HepG2 (cell line): ENCODE measurements around the gene PROC. TPM values are rescaled to one million over a fixed set of nuclear protein-coding genes. Genes with fewer than 3 reads are reported as not detected.

ENCODE experiments used
- ARNT2 ChIP-seq: sonication (generic); formaldehyde crosslinking; IDR thresholded peaks from 2 replicates; pipeline ENCODE4 v1.8.0; 2022; ENCODE audit warnings: mild to moderate bottlenecking, low read depth, missing genetic modification reagents, moderate library complexity
- HNF4A ChIP-seq: sonication (generic); formaldehyde crosslinking; IDR thresholded peaks from 2 replicates; pipeline ENCODE4 v1.4.0; 2020; ENCODE audit warnings: missing genetic modification reagents
- LCORL ChIP-seq, 2 experiments: fragments of 450-650 bp in 1 of 2; sonication (generic) in 1 of 2; formaldehyde crosslinking in 1 of 2; IDR thresholded peaks; 2 replicates each; pipeline versions ENCODE4 v1.5.0 to v1.6.1; 2017 to 2020; ENCODE audit warnings: antibody characterized with exemption in 1 of 2, missing genetic modification reagents in 1 of 2
- MXI1 ChIP-seq: IDR thresholded peaks from 3 replicates; pipeline ENCODE4 v1.6.1; 2012; ENCODE audit warnings: low read depth, low read length, inconsistent platforms, borderline replicate concordance
- NFAT5 ChIP-seq: sonication (generic); formaldehyde crosslinking; IDR thresholded peaks from 2 replicates; pipeline ENCODE4 v1.4.0; 2020; ENCODE audit warnings: missing genetic modification reagents
- NKX3-1 ChIP-seq: sonication (generic); formaldehyde crosslinking; IDR thresholded peaks from 2 replicates; pipeline ENCODE4 v1.5.0; 2020; ENCODE audit warnings: missing genetic modification reagents
- PAXIP1 ChIP-seq: sonication (generic); formaldehyde crosslinking; conservative IDR thresholded peaks from 2 replicates; pipeline ENCODE4 v1.4.0; 2020; ENCODE audit warnings: mild to moderate bottlenecking, missing genetic modification reagents, moderate library complexity
- REXO4 ChIP-seq: sonication (generic); formaldehyde crosslinking; IDR thresholded peaks from 2 replicates; pipeline ENCODE4 v1.8.0; 2022; ENCODE audit warnings: missing genetic modification reagents, mild to moderate bottlenecking, borderline replicate concordance
- RFX1 ChIP-seq: fragments of 450-650 bp; IDR thresholded peaks from 2 replicates; pipeline ENCODE4 v1.6.1; 2017
- ZBTB8A ChIP-seq: sonication (generic); formaldehyde crosslinking; IDR thresholded peaks from 2 replicates; pipeline ENCODE4 v1.4.0; 2020; ENCODE audit warnings: mild to moderate bottlenecking, low read depth, missing genetic modification reagents, borderline replicate concordance
- ZKSCAN8 ChIP-seq: IDR thresholded peaks from 2 replicates; pipeline ENCODE4 v1.6.1; 2016; ENCODE audit warnings: borderline replicate concordance, missing genetic modification reagents, missing compliant biosample characterization
- ZNF34 ChIP-seq: sonication (generic); formaldehyde crosslinking; IDR thresholded peaks from 2 replicates; pipeline ENCODE4 v1.4.0; 2020; ENCODE audit warnings: mild to moderate bottlenecking, missing genetic modification reagents, borderline replicate concordance
- ZNF343 ChIP-seq: sonication (generic); formaldehyde crosslinking; IDR thresholded peaks from 2 replicates; pipeline ENCODE4 v1.4.0; 2020; ENCODE audit warnings: mild to moderate bottlenecking, missing genetic modification reagents
- ZNF574 ChIP-seq: sonication (generic); formaldehyde crosslinking; IDR thresholded peaks from 2 replicates; pipeline ENCODE4 v1.4.0; 2020; ENCODE audit warnings: missing genetic modification reagents
- ZNF720 ChIP-seq: sonication (generic); formaldehyde crosslinking; IDR thresholded peaks from 2 replicates; pipeline ENCODE4 v1.4.0; 2020; ENCODE audit warnings: missing genetic modification reagents
- polyA plus RNA-seq, 8 experiments: library from polyadenylated mRNA; depleted of rRNA in 3 of 8; stranded (reverse) in 7 of 8; unstranded in 1 of 8; fragments of >200 nt; fragmentation: Illumina TruSeq in 4 of 8; extraction: Trizol in 4 of 8; gene quantifications; 2 replicates each; pipeline versions ENCODE4 v1.2.1 to v1.2.3, GENCODE V29; 2011 to 2016; ENCODE audit warnings: low read depth in 4 of 8, missing spikeins in 1 of 8, mixed read lengths in 1 of 8; ENCODE audit not compliant: insufficient read depth in 1 of 8
- total RNA-seq, 5 experiments: library from RNA; depleted of rRNA; stranded (reverse); fragments of >200 nt; fragmentation: Illumina TruSeq; extraction: Trizol; gene quantifications; 2 replicates each; pipeline ENCODE4 v1.2.3, GENCODE V29; 2016; ENCODE audit warnings: low read depth in 1 of 5
- TF ChIP-seq, protein P1 (sequence below): sonication (generic); formaldehyde crosslinking; conservative IDR thresholded peaks from 2 replicates; pipeline ENCODE4 v1.4.0; 2020; ENCODE audit warnings: missing genetic modification reagents

The PROC gene
- total and polyA plus RNA-seq, 2 of the 13 experiments (the other 11 are each of a cell fraction or from before 2014, with no cell fraction given): 134 to 185 TPM

DNA sequence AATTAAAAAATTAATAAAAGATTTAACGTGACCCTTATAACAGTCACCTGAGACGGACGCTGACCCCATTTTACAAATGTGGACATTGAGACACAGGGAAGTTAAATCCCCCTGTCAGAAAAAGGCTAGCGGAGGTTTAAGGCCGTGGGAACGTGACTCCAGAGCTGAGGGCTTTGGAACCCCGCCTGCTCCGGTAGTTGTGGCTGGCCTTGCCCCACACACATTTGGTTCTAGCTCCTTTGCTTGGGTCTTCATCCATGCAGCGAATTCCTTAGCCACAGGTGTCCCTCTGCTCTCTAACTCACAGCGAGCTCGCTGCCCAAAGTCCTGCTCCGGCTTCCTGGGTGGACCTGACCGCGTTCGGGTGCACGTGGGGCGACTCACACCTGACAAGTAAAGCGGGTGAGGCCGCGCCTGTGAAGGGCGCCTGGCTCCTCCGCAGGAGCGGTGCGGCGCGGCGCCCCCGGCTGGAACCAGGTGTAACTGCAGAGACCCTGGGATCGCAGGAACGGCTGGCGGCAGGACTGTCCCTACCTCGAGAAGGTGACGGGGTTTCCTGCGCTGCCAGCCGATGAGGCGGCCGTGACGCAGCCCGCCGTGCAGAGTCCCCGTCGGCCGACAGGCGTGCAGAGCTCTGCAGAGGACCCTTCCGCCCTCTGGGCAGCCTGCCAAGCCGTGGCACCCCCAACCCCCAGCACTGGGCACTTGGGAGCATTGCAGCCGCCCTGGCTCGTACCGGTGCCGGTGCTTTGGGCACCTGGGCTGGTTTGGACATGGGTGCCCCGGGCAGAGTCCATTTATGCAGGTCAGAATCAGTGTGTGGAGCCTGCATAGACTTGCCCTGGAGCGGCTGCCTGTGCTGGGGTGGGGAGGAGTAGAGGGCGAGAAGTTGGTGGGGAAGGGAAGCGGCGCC is 2.4 kb upstream of the PROC start (continued):
- no peak for TF ChIP-seq NFAT5 (CRISPR knock-in tag)
- TF ChIP-seq, protein P1, sequence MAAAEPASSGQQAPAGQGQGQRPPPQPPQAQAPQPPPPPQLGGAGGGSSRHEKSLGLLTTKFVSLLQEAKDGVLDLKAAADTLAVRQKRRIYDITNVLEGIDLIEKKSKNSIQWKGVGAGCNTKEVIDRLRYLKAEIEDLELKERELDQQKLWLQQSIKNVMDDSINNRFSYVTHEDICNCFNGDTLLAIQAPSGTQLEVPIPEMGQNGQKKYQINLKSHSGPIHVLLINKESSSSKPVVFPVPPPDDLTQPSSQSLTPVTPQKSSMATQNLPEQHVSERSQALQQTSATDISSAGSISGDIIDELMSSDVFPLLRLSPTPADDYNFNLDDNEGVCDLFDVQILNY (CRISPR knock-in tag): no peak
- no peak; the same call in 1 of the 2 replicates for TF ChIP-seq ZNF574 (CRISPR knock-in tag)
- TF ChIP-seq ARNT2 (CRISPR knock-in tag): no peak; the same call in 1 of the 2 replicates
- TF ChIP-seq ZBTB8A: no peak
- no peak for TF ChIP-seq ZKSCAN8 (CRISPR knock-in tag)
- no peak for TF ChIP-seq REXO4 (CRISPR knock-in tag)
- no peak for TF ChIP-seq PAXIP1
- TF ChIP-seq ZNF343 (CRISPR knock-in tag): no peak
- TF ChIP-seq ZNF34 (CRISPR knock-in tag): no peak
- TF ChIP-seq LCORL (IDR thresholded peaks at IDR 0.05): no peak
- no peak for TF ChIP-seq LCORL (CRISPR knock-in tag; IDR thresholded peaks at IDR 0.05)
- TF ChIP-seq MXI1: no peak
- TF ChIP-seq ZNF720: no peak
- TF ChIP-seq NKX3-1: no peak
- no peak for TF ChIP-seq RFX1
- peak; percentile 63 for TF ChIP-seq HNF4A (CRISPR knock-in tag)
